Neuronal stem cell (in vitro differentiated cells): ENCODE results near the gene S1PR3.

Source experiments
- DNase-seq: peaks from one replicate; pipeline ENCODE4 v3.0.0-alpha.2; 2013; ENCODE audit warnings: low spot score
- H2AFZ ChIP-seq: one replicate; pipeline ENCODE4 v1.6.1; 2013; ENCODE audit warnings: mild to moderate bottlenecking, low read length, inconsistent platforms
- H2AK5ac ChIP-seq: 2 replicates; pipeline ENCODE4 v1.6.1; 2013; ENCODE audit warnings: low read depth, mild to moderate bottlenecking, inconsistent platforms, low read length, moderate library complexity, mixed read lengths
- H2BK120ac ChIP-seq: 2 replicates; pipeline ENCODE4 v1.6.1; 2013; ENCODE audit warnings: low read depth, mild to moderate bottlenecking, inconsistent platforms, low read length, moderate library complexity, mixed read lengths
- H2BK12ac ChIP-seq: one replicate; pipeline ENCODE4 v1.6.1; 2013; ENCODE audit warnings: low read length, inconsistent platforms
- H2BK15ac ChIP-seq: 2 replicates; pipeline ENCODE4 v1.6.1; 2013; ENCODE audit warnings: mild to moderate bottlenecking, low read length, inconsistent platforms, mixed read lengths
- H2BK5ac ChIP-seq: one replicate; pipeline ENCODE4 v1.6.1; 2013; ENCODE audit warnings: inconsistent platforms, mild to moderate bottlenecking, low read length, moderate library complexity
- H3K14ac ChIP-seq: one replicate; pipeline ENCODE4 v1.6.1; 2013; ENCODE audit warnings: low read length, inconsistent platforms
- H3K18ac ChIP-seq: 2 replicates; pipeline ENCODE4 v1.6.1; 2013; ENCODE audit warnings: low read length, inconsistent platforms
- H3K23ac ChIP-seq: 2 replicates; pipeline ENCODE4 v1.6.1; 2013; ENCODE audit warnings: low read depth, mild to moderate bottlenecking, mixed read lengths, low read length, inconsistent platforms; ENCODE audit not compliant: poor library complexity
- H3K27ac ChIP-seq: replicated peaks from 3 replicates; pipeline ENCODE4 v1.5.1; 2013; ENCODE audit warnings: low read length, inconsistent platforms
- H3K27me3 ChIP-seq, 3 experiments: 2 replicates each; pipeline ENCODE4 v1.6.1; 2013; ENCODE audit warnings: low read length in 3 of 3, mild to moderate bottlenecking in 2 of 3, inconsistent platforms in 1 of 3, low read depth in 1 of 3, mixed read lengths in 1 of 3, moderate library complexity in 1 of 3; ENCODE audit not compliant: control insufficient read depth in 3 of 3, insufficient read depth in 3 of 3
- H3K36me3 ChIP-seq, 2 donors: replicated peaks in 1 of 2; 2 replicates each; pipeline ENCODE4 v1.6.1; 2013; ENCODE audit warnings: low read length in 2 of 2; ENCODE audit not compliant: control insufficient read depth in 2 of 2, insufficient read depth in 2 of 2
- H3K4ac ChIP-seq: 2 replicates; pipeline ENCODE4 v1.6.1; 2013; ENCODE audit warnings: inconsistent platforms, mild to moderate bottlenecking, low read length, moderate library complexity
- H3K4me1 ChIP-seq, 2 donors: 1 replicate in 1 of 2; 2 replicates in 1 of 2; pipeline ENCODE4 v1.6.1; 2013; ENCODE audit warnings: low read length in 2 of 2, low read depth in 1 of 2; ENCODE audit not compliant: control insufficient read depth in 2 of 2, insufficient read depth in 1 of 2
- H3K4me2 ChIP-seq: one replicate; pipeline ENCODE4 v1.6.1; 2013; ENCODE audit warnings: mild to moderate bottlenecking, low read length, inconsistent platforms; ENCODE audit not compliant: insufficient read depth, poor library complexity, severe bottlenecking
- H3K4me3 ChIP-seq, 2 donors: 2 replicates each; pipeline ENCODE4 v1.5.1; 2013; ENCODE audit warnings: low read length in 2 of 2, mild to moderate bottlenecking in 2 of 2, inconsistent platforms in 1 of 2, moderate library complexity in 1 of 2
- H3K79me1 ChIP-seq: one replicate; pipeline ENCODE4 v1.6.1; 2013; ENCODE audit warnings: low read depth, mild to moderate bottlenecking, inconsistent platforms, low read length, moderate library complexity
- H3K9ac ChIP-seq: one replicate; pipeline ENCODE4 v1.6.1; 2013; ENCODE audit warnings: mild to moderate bottlenecking, low read depth, low read length, inconsistent platforms; ENCODE audit not compliant: poor library complexity
- H3K9me3 ChIP-seq, 2 donors: replicated peaks in 1 of 2; 2 replicates each; pipeline versions ENCODE3 to v1.6.1; 2013; ENCODE audit warnings: low read length in 2 of 2, mild to moderate bottlenecking in 2 of 2, inconsistent platforms in 1 of 2, low read depth in 1 of 2, mixed read lengths in 1 of 2, moderate library complexity in 1 of 2; ENCODE audit not compliant: control insufficient read depth in 2 of 2, insufficient read depth in 1 of 2
- H4K8ac ChIP-seq: one replicate; pipeline ENCODE4 v1.6.1; 2013; ENCODE audit warnings: low read depth, mild to moderate bottlenecking, inconsistent platforms, low read length, moderate library complexity
- H4K91ac ChIP-seq: one replicate; pipeline ENCODE4 v1.6.1; 2013; ENCODE audit warnings: low read length, low read depth, mild to moderate bottlenecking, inconsistent platforms; ENCODE audit not compliant: poor library complexity
- WGBS, 2 donors: extraction: QIAGEN DNeasy Blood & Tissue Kit; methylation state at CpG; one replicate each; pipeline ENCODE4 v1.1.7; 2013; ENCODE audit warnings: missing lambda C conversion rate in 2 of 2, mixed read lengths in 1 of 2; ENCODE audit not compliant: insufficient read length in 2 of 2, insufficient replicate concordance in 1 of 2; ENCODE audit errors: extremely low coverage in 2 of 2; 5-methylcytosine and 5-hydroxymethylcytosine counted together

Gene S1PR3

DNA sequence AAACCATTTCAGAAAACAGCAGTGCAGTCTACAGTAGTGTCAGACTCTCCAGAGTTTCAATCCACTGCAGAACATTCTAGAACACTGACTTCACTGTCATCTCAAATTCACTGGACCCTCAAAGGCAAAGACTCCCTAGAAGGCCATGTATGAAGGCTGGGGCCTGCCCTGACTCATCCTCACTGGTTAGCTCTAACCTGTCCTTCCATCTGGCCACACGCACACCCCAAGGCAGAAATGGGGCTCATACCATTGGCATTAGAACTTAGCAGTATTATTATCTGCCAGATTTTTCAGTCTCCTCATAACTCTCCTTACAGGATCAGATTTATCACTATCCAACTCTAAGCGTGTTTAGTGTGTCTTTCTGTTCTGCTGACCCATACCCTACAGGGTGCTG is 20.4 kb downstream of the S1PR3 start:
- Histone ChIP-seq H3K4me3 (no peak overlapping the region), H2BK120ac (no peak overlapping the region), H3K79me1 (no peaks in the 10 kb centered on the region), H3K36me3 (peaks cover 6 to 96% of the 10 kb centered on the region in 2 donors), H3K27me3 (no peaks in the 10 kb centered on the region), H3K4me2 (no peak overlapping the region), H2AFZ (no peak overlapping the region), H4K91ac (no peak overlapping the region), H4K8ac (no peak overlapping the region), H2BK5ac (no peak overlapping the region), H2BK15ac (no peak overlapping the region), H3K9ac (no peak overlapping the region), H3K14ac (no peak overlapping the region), H3K23ac (no peak overlapping the region), H3K18ac (no peak overlapping the region), H3K4me1 (no peaks in the 10 kb centered on the region), H2BK12ac (no peak overlapping the region), H3K9me3 (peaks cover 0 to 8% of the 10 kb centered on the region in 2 donors), H3K27ac (no peak overlapping the region), H2AK5ac (no peak overlapping the region), H3K4ac (no peak overlapping the region)
- no CpG with 5 or more reads among the region's 2 CpGs for WGBS, 2 donors
- DNase-seq: no peak

DNA sequence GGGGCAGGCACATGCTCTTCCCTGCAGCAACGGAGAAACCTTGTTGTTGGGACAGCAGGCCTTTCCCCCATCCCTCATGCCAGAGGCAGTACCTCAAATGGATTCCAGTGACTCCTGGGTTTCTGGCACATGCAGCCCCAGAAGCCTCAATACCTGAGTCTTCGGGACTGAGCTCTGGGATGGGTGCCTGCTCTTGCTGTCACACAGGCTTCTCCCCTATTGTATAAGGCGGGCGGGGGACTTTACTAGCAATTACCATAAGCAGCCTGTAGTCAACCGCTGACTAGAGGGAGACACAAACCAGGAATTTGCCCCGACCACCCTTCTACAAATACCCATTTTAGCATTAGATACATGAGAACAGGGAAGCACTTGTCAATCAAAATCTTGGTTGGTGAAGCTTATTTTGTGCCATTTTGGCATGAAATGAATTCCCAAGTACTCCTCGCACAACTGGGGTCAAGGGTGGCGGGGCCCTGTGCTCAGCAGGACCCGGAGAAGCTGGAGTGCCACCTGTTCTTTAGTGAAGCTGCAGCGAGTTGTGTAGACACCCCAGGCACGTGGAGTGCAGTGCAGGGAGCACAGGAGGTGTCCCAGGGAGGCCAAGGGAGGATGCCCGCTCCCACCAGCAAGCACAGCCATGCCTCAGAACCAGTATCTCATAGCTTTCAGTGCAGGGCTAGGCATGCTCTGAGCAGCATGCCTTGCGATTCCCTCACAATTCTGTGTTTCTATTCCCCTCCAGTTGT is 21.2 kb downstream of the S1PR3 start:
- Histone ChIP-seq H3K9ac (no peak overlapping the region), H3K4ac (no peak overlapping the region), H3K36me3 (peaks cover 4 to 89% of the 10 kb centered on the region in 2 donors), H2BK120ac (no peak overlapping the region), H4K91ac (no peak overlapping the region), H3K9me3 (peaks cover 0 to 10% of the 10 kb centered on the region in 2 donors), H3K18ac (no peak overlapping the region), H2AK5ac (no peak overlapping the region), H3K27ac (no peak overlapping the region), H2AFZ (no peak overlapping the region), H3K27me3 (no peaks in the 10 kb centered on the region), H3K4me2 (no peak overlapping the region), H2BK5ac (no peak overlapping the region), H3K14ac (no peak overlapping the region), H3K23ac (no peak overlapping the region), H3K4me1 (no peaks in the 10 kb centered on the region), H4K8ac (no peak overlapping the region), H3K4me3 (no peak overlapping the region), H2BK12ac (no peak overlapping the region), H2BK15ac (no peak overlapping the region), H3K79me1 (no peaks in the 10 kb centered on the region)
- WGBS, 2 donors: no CpG with 5 or more reads among the region's 13 CpGs
- DNase-seq: no peak

- peaks cover 3 to 77% of the 10 kb centered on the region in 2 donors for H3K36me3 ChIP-seq
- peak overlapping the region; percentile 10 for H3K23ac ChIP-seq
- H3K27ac ChIP-seq: no peak overlapping the region
- no CpG with 5 or more reads among the region's 1 CpG for WGBS, 2 donors
- no peak overlapping the region for H4K91ac ChIP-seq
- no peak overlapping the region for H2AK5ac ChIP-seq
- H3K9ac ChIP-seq: no peak overlapping the region
- H2AFZ ChIP-seq: no peak overlapping the region
- H3K4me2 ChIP-seq: no peak overlapping the region
- no peak overlapping the region for H3K14ac ChIP-seq
- H3K4me1 ChIP-seq: no peaks in the 10 kb centered on the region
- no peak overlapping the region for H2BK15ac ChIP-seq
- no peaks in the 10 kb centered on the region for H3K79me1 ChIP-seq
- no peak for DNase-seq
- H3K18ac ChIP-seq: no peak overlapping the region
- peaks cover 0 to 10% of the 10 kb centered on the region in 2 donors for H3K9me3 ChIP-seq
- no peaks in the 10 kb centered on the region for H3K27me3 ChIP-seq
- H2BK12ac ChIP-seq: no peak overlapping the region
- H3K4me3 ChIP-seq: no peak overlapping the region
- H3K4ac ChIP-seq: no peak overlapping the region
- H2BK5ac ChIP-seq: no peak overlapping the region
- no peak overlapping the region for H4K8ac ChIP-seq
- H2BK120ac ChIP-seq: no peak overlapping the region
Observed at GRCh38 chr9:89013660-89014059, 22.4 kb downstream of the S1PR3 start.

- H2BK15ac ChIP-seq: no peak overlapping the region
- no peak overlapping the region for H3K4me2 ChIP-seq
- H3K9me3 ChIP-seq: peaks cover 0 to 14% of the 10 kb centered on the region in 2 donors
- H3K14ac ChIP-seq: no peak overlapping the region
- no peak overlapping the region for H3K18ac ChIP-seq
- H2AK5ac ChIP-seq: no peak overlapping the region
- WGBS, 2 donors: no CpG with 5 or more reads among the region's 7 CpGs
- no peak overlapping the region for H4K8ac ChIP-seq
- H4K91ac ChIP-seq: no peak overlapping the region
- H3K4ac ChIP-seq: no peak overlapping the region
- peaks cover 3 to 77% of the 10 kb centered on the region in 2 donors for H3K36me3 ChIP-seq
- H3K79me1 ChIP-seq: no peaks in the 10 kb centered on the region
- H2AFZ ChIP-seq: no peak overlapping the region
- no peak overlapping the region for H3K4me3 ChIP-seq
- H2BK120ac ChIP-seq: no peak overlapping the region
- H2BK12ac ChIP-seq: no peak overlapping the region
- H3K27ac ChIP-seq: no peak overlapping the region
- H3K9ac ChIP-seq: no peak overlapping the region
- H3K4me1 ChIP-seq: no peaks in the 10 kb centered on the region
- no peaks in the 10 kb centered on the region for H3K27me3 ChIP-seq
- DNase-seq: no peak
- H2BK5ac ChIP-seq: no peak overlapping the region
- peak overlapping the region; percentile 10 for H3K23ac ChIP-seq
Observed at GRCh38 chr9:89014153-89014552, 22.9 kb downstream of the S1PR3 start.
